Heart left ventricle (tissue), 13 donors: Measurements from ENCODE around the gene KIF12.

ENCODE experiments used
- CTCF ChIP-seq, 12 donors: fragments of 200-600 bp; sonication (generic) in 4 of 12; IDR thresholded peaks; one replicate each; pipeline versions ENCODE4 v1.5.0 to v1.8.0; 2018 to 2022; ENCODE audit warnings: antibody characterized with exemption in 12 of 12, mild to moderate bottlenecking in 5 of 12
- POLR2A ChIP-seq, 2 donors: fragments of 450-650 bp; IDR thresholded peaks; one replicate each; pipeline ENCODE4 v1.6.1; 2017; ENCODE audit warnings: antibody characterized with exemption in 2 of 2, mild to moderate bottlenecking in 2 of 2, moderate library complexity in 2 of 2
- donor health status: ischemic (EF 13 %, LVEDD 7.1; RV severe dilation, severe dysfunction).
- donor health status: DM: no; HTN: yes; CAD: no.
- donor health status: DM: no; HTN: no; CAD: no.
- donor health status: ischemic (EF 25% LVEDD 6.9; RV normal size, moderate dysfunction).
- donor health status: ischemic (EF 25% LVEDD 5.7; RV mildly dilated, moderate dysfunction).
- donor health status: ischemic (EF 35%, LVEDD 5.7; RV mildly dilated, moderate dysfunction).
- donor health status: nonischemic (EF 11% LVEDD 7.7; RV severe dilation, severe dysfunction).
- donor health status: DM: yes; HTN: yes; CAD: no.
- donor health status: PGD.
- donor health status: ischemic (EF 29% LVEDD 5.4; RV normal size, mild dysfunction).
- donor health status: nonischemic (EF 23%, LVEDD 6.1; RV moderate dilation, normal function).

GRCh38 chr9:114089206-114089840 lies 9.8 kb downstream of the KIF12 start:
- TF ChIP-seq CTCF (IDR thresholded peaks at IDR 0.05): no peak
- no peak for TF ChIP-seq POLR2A (IDR thresholded peaks at IDR 0.05)
